Mucosa of rectum (tissue), 2 donors: Measurements from ENCODE around the gene GALNT9.

ENCODE experiments used
- H3K27ac ChIP-seq, 2 donors: one replicate each; pipeline ENCODE4 v1.7.0; 2013; ENCODE audit warnings: inconsistent platforms in 2 of 2, low read depth in 2 of 2, low read length in 2 of 2
- H3K27me3 ChIP-seq, 2 donors: one replicate each; pipeline ENCODE4 v1.7.0; 2013; ENCODE audit warnings: low read length in 2 of 2; ENCODE audit not compliant: control insufficient read depth in 2 of 2, insufficient read depth in 2 of 2
- H3K36me3 ChIP-seq, 2 donors: one replicate each; pipeline ENCODE4 v1.7.0; 2013; ENCODE audit warnings: low read length in 2 of 2; ENCODE audit not compliant: control insufficient read depth in 2 of 2, insufficient read depth in 2 of 2
- H3K4me1 ChIP-seq, 2 donors: one replicate each; pipeline ENCODE4 v1.7.0; 2013; ENCODE audit warnings: low read length in 2 of 2, mild to moderate bottlenecking in 1 of 2; ENCODE audit not compliant: control insufficient read depth in 2 of 2, insufficient read depth in 2 of 2
- H3K4me3 ChIP-seq, 2 donors: one replicate each; pipeline ENCODE4 v1.7.0; 2013; ENCODE audit warnings: low read length in 2 of 2
- H3K9ac ChIP-seq, 2 donors: one replicate each; pipeline ENCODE4 v1.7.0; 2013; ENCODE audit warnings: low read length in 2 of 2, low read depth in 1 of 2, mild to moderate bottlenecking in 1 of 2
- H3K9me3 ChIP-seq, 2 donors: one replicate each; pipeline ENCODE4 v1.7.0; 2013; ENCODE audit warnings: low read length in 2 of 2; ENCODE audit not compliant: control insufficient read depth in 2 of 2
- donor health status: healthy.
- donor health status: Normal muscosa, but diverticular disease.

The GALNT9 gene

GRCh38 chr12:132172619-132173018, 156.8 kb downstream of the GALNT9 start:
- no peak overlapping the region for H3K9ac ChIP-seq
- H3K9me3 ChIP-seq, result no peaks in the 10 kb centered on the region
- H3K27ac ChIP-seq, result no peak overlapping the region
- H3K27me3 ChIP-seq, result peaks cover 2 to 12% of the 10 kb centered on the region in 2 donors
- H3K36me3 ChIP-seq, result no peaks in the 10 kb centered on the region
- no peak overlapping the region for H3K4me3 ChIP-seq
- H3K4me1 ChIP-seq, result no peaks in the 10 kb centered on the region

- H3K36me3 ChIP-seq, result no peaks in the 10 kb centered on the region
- no peaks in the 10 kb centered on the region for H3K4me1 ChIP-seq
- no peak overlapping the region for H3K4me3 ChIP-seq
- no peak overlapping the region for H3K9ac ChIP-seq
- H3K27me3 ChIP-seq, result peaks cover 2 to 12% of the 10 kb centered on the region in 2 donors
- no peak overlapping the region for H3K27ac ChIP-seq
- no peaks in the 10 kb centered on the region for H3K9me3 ChIP-seq
Measured at GRCh38 chr12:132171968-132172521, 157.3 kb downstream of the GALNT9 start.

GRCh38 chr12:132171293-132171967, 158.0 kb downstream of the GALNT9 start:
- Histone ChIP-seq H3K4me3 (no peak overlapping the region), H3K27me3 (peaks cover 2 to 12% of the 10 kb centered on the region in 2 donors), H3K9ac (no peak overlapping the region), H3K27ac (no peak overlapping the region), H3K4me1 (no peaks in the 10 kb centered on the region), H3K36me3 (no peaks in the 10 kb centered on the region), H3K9me3 (no peaks in the 10 kb centered on the region)

GRCh38 chr12:132170637-132171292, 158.6 kb downstream of the GALNT9 start:
- Histone ChIP-seq H3K4me1 (no peaks in the 10 kb centered on the region), H3K36me3 (no peaks in the 10 kb centered on the region), H3K9me3 (no peaks in the 10 kb centered on the region), H3K27ac (no peak overlapping the region), H3K27me3 (peaks cover 2 to 5% of the 10 kb centered on the region in 2 donors), H3K9ac (no peak overlapping the region), H3K4me3 (no peak overlapping the region)

- Histone ChIP-seq H3K4me3 (no peak overlapping the region), H3K27ac (no peak overlapping the region), H3K9ac (no peak overlapping the region), H3K27me3 (peaks cover 2 to 5% of the 10 kb centered on the region in 2 donors), H3K4me1 (no peaks in the 10 kb centered on the region), H3K36me3 (no peaks in the 10 kb centered on the region), H3K9me3 (no peaks in the 10 kb centered on the region)
Measured at GRCh38 chr12:132170094-132170636, 159.2 kb downstream of the GALNT9 start.

- no peak overlapping the region for H3K4me3 ChIP-seq
- H3K27me3 ChIP-seq, result peaks cover 2 to 5% of the 10 kb centered on the region in 2 donors
- no peak overlapping the region for H3K27ac ChIP-seq
- H3K9ac ChIP-seq, result no peak overlapping the region
- H3K4me1 ChIP-seq, result no peaks in the 10 kb centered on the region
- H3K9me3 ChIP-seq, result no peaks in the 10 kb centered on the region
- no peaks in the 10 kb centered on the region for H3K36me3 ChIP-seq
Measured at GRCh38 chr12:132169376-132169775, 160.0 kb downstream of the GALNT9 start.

- Histone ChIP-seq H3K9ac (no peak overlapping the region), H3K27me3 (peaks cover 2 to 5% of the 10 kb centered on the region in 2 donors), H3K27ac (no peak overlapping the region), H3K4me1 (no peaks in the 10 kb centered on the region), H3K4me3 (no peak overlapping the region), H3K9me3 (no peaks in the 10 kb centered on the region), H3K36me3 (no peaks in the 10 kb centered on the region)
Measured at GRCh38 chr12:132168311-132169031, 160.9 kb downstream of the GALNT9 start.

GRCh38 chr12:132167611-132168310, 161.6 kb downstream of the GALNT9 start:
- no peaks in the 10 kb centered on the region for H3K4me1 ChIP-seq
- H3K9me3 ChIP-seq, result no peaks in the 10 kb centered on the region
- H3K4me3 ChIP-seq, result no peak overlapping the region
- no peak overlapping the region for H3K9ac ChIP-seq
- no peak overlapping the region for H3K27ac ChIP-seq
- H3K27me3 ChIP-seq, result peaks cover 2 to 5% of the 10 kb centered on the region in 2 donors
- H3K36me3 ChIP-seq, result no peaks in the 10 kb centered on the region

GRCh38 chr12:132166801-132167591, 162.4 kb downstream of the GALNT9 start:
- Histone ChIP-seq H3K27ac (no peak overlapping the region), H3K4me3 (no peak overlapping the region), H3K36me3 (no peaks in the 10 kb centered on the region), H3K9me3 (no peaks in the 10 kb centered on the region), H3K4me1 (no peaks in the 10 kb centered on the region), H3K9ac (no peak overlapping the region), H3K27me3 (peaks cover 1 to 2% of the 10 kb centered on the region in 2 donors)
